Esophagus mucosa (tissue), 1 donor: Measurements from ENCODE around the gene UBAC2. TPM values are rescaled to one million over a fixed set of nuclear protein-coding genes. Genes with fewer than 3 reads are reported as not detected.

Experiments used
- ATAC-seq: fragments of 200-7000 bp; cut with Tn5 transposase; one replicate; pipeline ENCODE4 v1.9.1; 2020
- total RNA-seq: library from RNA; stranded (reverse); gene quantifications from one replicate; pipeline ENCODE4 v1.2.4, GENCODE V29; 2023
- donor health status: DM: yes; HTN: yes; CAD: no.

UBAC2 gene
- 59.4 TPM for total RNA-seq

GRCh38 chr13:99200432-99201167, at the start of gene UBAC2:
TSS of gene UBAC2 (plus strand) at chr13:99200854. CDS start at chr13:99200909, 55 bp downstream.
- peak; percentile 91 for ATAC-seq

GRCh38 chr13:99151516-99151915, 49.1 kb upstream of the UBAC2 start:
- peak; percentile 84 for ATAC-seq

- ATAC-seq = no peak
Observed at GRCh38 chr13:99153219-99153618, 47.4 kb upstream of the UBAC2 start.

GRCh38 chr13:99154064-99154463, 46.6 kb upstream of the UBAC2 start:
- ATAC-seq = no peak

- peak; percentile 73 for ATAC-seq
Observed at GRCh38 chr13:99155821-99156220, 44.8 kb upstream of the UBAC2 start.

GRCh38 chr13:99157046-99157445, 43.6 kb upstream of the UBAC2 start:
- no peak for ATAC-seq

- ATAC-seq = peak; percentile 34
Observed at GRCh38 chr13:99158846-99159245, 41.8 kb upstream of the UBAC2 start.

GRCh38 chr13:99159331-99160061, 41.2 kb upstream of the UBAC2 start:
- no peak for ATAC-seq

- ATAC-seq = no peak
Observed at GRCh38 chr13:99160415-99160814, 40.2 kb upstream of the UBAC2 start.

GRCh38 chr13:99161512-99161911, 39.1 kb upstream of the UBAC2 start:
- ATAC-seq = no peak

GRCh38 chr13:99162567-99163361, 37.9 kb upstream of the UBAC2 start:
- ATAC-seq = no peak

GRCh38 chr13:99164226-99164625, 36.4 kb upstream of the UBAC2 start:
- no peak for ATAC-seq

GRCh38 chr13:99165753-99166587, 34.7 kb upstream of the UBAC2 start:
- ATAC-seq = peak; percentile 99

GRCh38 chr13:99172951-99173350, 27.7 kb upstream of the UBAC2 start:
- ATAC-seq = no peak

- ATAC-seq = no peak
Observed at GRCh38 chr13:99173606-99174005, 27.0 kb upstream of the UBAC2 start.

- ATAC-seq = peak; percentile 44
Observed at GRCh38 chr13:99174533-99175100, 26.0 kb upstream of the UBAC2 start.

GRCh38 chr13:99176309-99177276, 24.1 kb upstream of the UBAC2 start:
- ATAC-seq = peak; percentile 74

GRCh38 chr13:99178636-99179035, 22.0 kb upstream of the UBAC2 start:
- ATAC-seq = peak; percentile 27

- no peak for ATAC-seq
Observed at GRCh38 chr13:99179460-99179859, 21.2 kb upstream of the UBAC2 start.

GRCh38 chr13:99182439-99182838, 18.2 kb upstream of the UBAC2 start:
- ATAC-seq = no peak

- no peak for ATAC-seq
Observed at GRCh38 chr13:99185606-99186005, 15.0 kb upstream of the UBAC2 start.
